Activated CD4-positive, alpha-beta T cell treated with anti-CD3 and anti-CD28 coated beads, Interleukin-2, Interleukin-6, amounts not matched to agents 100 ng/mL and 50 ng/mL, durations not matched to agents 16 hours and 8 hours (primary cell): Measurements from ENCODE around the gene CCNH.
A peak's percentile ranks its signal among the peaks of the same experiment; 100 is the strongest.

Experiments
- DNase-seq: peaks from one replicate; pipeline ENCODE4 v3.0.0-alpha.2; 2020

Gene CCNH

GRCh38 chr5:87359106-87359505 lies 53.6 kb downstream of the CCNH start:
- no peak for DNase-seq

GRCh38 chr5:87354496-87354895 lies 58.2 kb downstream of the CCNH start:
- peak; percentile 17 for DNase-seq

- DNase-seq: no peak
These were observed 64.9 kb downstream of the CCNH start for GRCh38 chr5:87347841-87348240.

GRCh38 chr5:87347272-87347671 lies 65.5 kb downstream of the CCNH start:
- no peak for DNase-seq
